SH-SY5Y (cell line): Measurements from ENCODE around the gene NLRC4.

ENCODE experiments used
- GATA2 ChIP-seq: IDR thresholded peaks from 2 replicates; pipeline ENCODE4 v1.6.1; 2011; ENCODE audit warnings: mild to moderate bottlenecking, low read depth, low read length
- GATA3 ChIP-seq: IDR thresholded peaks from 2 replicates; pipeline ENCODE4 v1.6.1; 2011; ENCODE audit warnings: low read depth, mild to moderate bottlenecking, low read length, moderate library complexity

NLRC4 gene

DNA sequence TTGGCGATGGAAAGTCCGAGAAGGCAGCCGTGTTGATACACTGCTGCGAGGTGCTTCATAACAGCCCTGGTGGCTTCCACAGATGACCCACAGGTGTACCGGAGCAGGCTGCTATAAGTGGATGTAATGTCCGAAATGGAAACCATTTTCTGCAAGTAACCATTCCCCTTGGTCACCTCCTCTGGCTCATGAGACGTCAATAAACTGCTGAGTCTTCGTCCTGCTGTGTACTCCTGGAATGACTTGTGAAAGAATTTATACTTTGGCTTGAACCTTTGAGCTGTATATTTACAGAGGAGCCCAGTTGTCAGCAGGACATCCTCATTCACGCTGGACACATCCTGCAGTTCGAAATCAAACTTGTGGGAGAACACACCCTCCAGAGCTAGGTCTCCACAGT is 14.4 kb downstream of the NLRC4 start:
- TF ChIP-seq GATA2 (no peak), GATA3 (no peak)

DNA sequence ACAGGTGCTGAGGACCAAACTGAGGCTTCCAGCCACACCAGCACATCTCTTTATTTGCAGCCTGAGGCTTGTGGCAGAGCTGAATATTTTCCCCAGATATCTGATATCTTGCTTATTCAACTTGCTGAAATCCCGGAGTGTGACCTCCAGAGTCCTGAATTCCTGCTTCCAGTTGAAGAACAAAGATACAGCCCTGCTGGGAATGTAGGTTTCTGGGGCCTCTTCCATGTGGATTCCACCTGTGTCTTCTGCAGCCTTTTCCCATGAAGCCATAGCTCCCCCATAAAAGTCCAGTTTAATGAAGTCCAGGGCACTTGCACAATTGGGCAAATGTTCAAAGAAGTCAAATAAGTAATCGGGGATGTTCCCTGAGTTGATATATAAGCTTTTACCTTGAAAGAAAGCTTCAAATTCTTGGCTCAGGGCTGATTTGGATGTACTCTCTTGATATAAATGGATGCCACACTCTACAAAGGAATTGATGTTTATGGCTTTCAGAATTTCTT is 14.9 kb downstream of the NLRC4 start:
- no peak for TF ChIP-seq GATA3
- no peak for TF ChIP-seq GATA2

DNA sequence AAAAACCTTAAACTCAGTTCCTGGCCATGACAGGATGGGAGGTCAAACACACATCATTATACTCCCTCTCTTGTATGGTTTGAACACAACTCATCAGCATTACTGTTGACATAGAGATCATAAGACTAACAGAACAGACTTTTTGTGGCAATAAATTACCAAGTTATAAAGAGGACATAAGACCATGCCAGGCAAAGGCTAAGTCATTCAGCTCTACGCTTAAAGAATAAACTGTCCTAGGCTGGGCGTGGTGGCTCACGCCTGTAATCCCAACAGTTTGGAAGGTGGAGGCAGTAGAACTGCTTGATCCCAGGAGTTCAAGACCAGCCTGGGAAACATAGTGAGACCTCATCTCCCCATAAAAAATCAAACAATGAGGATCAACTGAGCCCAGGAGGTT is 16.4 kb downstream of the NLRC4 start:
- TF ChIP-seq GATA3 (no peak), GATA2 (no peak)

DNA sequence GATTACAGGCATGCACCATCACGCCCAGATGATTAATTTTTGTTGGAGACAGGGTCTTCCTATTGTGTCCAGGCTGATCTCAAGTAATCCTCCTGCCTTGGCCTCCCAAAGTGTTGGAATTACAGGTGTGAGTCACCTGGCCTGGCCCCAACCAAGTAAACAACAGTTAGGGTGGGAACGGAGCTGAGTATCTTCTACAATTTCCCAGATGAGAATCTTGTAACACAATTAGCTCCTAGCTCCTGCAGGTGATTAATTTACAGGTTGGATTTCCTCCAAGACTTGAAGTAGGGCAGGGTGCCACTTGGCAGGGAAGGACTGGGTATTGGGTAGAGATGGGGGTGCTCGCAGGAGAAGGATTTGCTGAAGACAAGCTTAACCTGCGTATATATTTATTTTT is 17.8 kb downstream of the NLRC4 start:
- TF ChIP-seq GATA2 (no peak), GATA3 (no peak)

DNA sequence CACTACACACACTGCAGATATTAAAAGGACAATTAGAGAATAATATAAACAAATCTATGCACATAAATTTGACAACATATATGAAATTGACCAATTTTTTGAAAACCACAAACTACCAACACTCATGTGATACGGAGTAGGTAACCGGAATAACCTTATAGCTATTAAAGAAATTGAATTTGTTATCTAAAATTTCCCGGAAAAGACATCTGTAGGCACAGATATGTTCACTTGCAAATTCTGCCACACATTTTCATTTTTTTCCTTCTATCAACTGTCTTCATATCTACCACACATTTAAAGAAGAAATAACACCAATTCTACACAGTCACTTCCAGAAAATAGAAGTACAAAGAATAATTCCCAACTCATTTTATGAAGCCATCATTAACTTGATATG is 22.4 kb downstream of the NLRC4 start:
- TF ChIP-seq GATA2 = no peak
- no peak for TF ChIP-seq GATA3

DNA sequence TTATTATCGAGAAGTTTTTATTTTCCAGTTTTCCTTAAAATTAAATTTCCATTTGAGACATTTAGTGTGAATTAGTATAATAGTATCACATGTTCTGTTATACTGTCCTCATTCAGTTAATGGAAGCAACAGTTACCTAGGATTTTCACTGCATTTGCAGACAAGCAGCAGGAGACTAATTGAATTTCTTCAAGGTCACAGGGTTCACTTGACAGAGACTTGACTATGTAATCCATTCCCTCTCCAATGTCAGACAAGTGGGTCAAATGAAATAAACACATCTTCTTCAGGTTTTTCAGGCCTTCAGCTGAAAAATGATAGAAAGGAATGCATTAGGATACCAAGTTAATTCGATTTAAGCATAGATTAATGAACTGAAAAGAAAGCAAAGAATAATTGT is 26.7 kb downstream of the NLRC4 start:
- TF ChIP-seq GATA2 (no peak), GATA3 (no peak)

DNA sequence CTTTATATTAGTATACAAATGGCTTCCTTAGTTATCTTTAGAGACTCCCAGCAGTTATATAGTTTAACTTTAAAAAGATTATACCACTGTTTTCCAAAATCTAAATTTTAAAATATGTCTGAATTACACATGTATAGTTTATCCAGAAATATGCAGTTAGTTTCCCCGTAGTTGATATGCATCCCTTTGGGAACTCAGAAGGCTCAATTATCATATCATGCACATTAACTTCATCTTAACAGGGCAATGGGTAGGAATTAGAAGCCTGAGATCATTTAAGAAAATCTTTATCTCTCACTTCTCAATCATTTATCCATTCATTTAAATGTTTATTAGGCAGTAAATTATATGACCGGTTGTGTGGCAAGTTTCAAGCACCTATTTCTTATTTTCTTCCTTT is 27.2 kb downstream of the NLRC4 start:
- TF ChIP-seq GATA2 (no peak), GATA3 (no peak)

DNA sequence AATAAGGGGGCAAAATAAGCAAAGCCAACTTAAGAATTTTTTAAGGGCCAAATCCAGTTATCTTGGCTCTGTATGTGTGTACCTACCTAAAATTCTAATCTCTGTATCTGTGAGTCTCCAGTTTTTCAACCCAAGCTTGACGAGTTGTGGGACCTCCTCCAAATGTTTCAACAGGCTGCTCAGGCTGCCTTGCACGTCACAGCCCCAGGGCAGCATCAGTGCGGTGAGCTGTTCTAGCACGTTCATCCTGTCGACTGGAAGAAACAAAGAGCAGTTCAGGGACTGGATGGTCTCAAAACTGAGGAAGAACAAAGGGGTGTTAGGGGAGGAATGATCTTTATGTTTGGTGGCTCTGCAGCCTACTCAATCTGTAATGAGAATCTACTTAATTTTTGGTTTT is 29.4 kb downstream of the NLRC4 start:
- TF ChIP-seq GATA2 (no peak), GATA3 (no peak)

DNA sequence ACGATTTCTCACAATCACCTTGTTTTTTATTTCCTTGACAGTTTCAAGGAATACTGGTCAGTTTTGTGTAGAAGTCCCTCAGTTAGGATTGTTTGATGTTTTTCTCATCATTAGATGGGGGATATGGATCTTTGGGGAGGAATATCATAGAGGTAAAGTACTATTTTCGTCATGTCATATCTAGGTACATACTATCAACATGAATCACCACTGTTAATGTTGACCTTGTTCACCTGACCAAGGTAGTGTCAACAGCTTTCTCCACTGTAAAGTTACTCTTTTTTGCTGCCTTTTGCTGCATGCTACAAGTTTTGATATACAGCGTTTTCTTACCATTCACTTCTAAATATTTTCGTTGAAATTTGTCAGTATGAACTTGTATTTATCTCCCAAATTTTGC is 32.7 kb downstream of the NLRC4 start:
- TF ChIP-seq GATA2 (no peak), GATA3 (no peak)

DNA sequence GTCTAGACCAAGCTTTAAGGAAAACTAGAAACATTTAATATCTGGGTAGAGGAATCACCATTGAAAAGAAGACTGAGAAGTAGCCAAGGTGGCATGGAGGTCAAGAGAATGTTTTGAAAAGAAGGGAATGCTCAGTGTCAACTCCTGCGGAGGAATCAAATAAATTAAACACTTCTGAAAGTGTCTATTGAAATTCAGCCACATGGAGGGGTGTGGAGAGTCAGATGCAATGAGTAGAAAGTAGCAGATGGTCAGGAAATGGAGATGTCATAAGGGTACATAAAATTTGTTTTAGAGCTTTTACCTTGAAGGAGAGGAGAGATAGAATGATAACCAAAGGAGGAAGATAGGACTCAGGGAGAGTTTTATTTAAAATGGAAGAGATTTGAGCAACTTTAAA is 35.1 kb downstream of the NLRC4 start:
- TF ChIP-seq GATA2 (no peak), GATA3 (no peak)

DNA sequence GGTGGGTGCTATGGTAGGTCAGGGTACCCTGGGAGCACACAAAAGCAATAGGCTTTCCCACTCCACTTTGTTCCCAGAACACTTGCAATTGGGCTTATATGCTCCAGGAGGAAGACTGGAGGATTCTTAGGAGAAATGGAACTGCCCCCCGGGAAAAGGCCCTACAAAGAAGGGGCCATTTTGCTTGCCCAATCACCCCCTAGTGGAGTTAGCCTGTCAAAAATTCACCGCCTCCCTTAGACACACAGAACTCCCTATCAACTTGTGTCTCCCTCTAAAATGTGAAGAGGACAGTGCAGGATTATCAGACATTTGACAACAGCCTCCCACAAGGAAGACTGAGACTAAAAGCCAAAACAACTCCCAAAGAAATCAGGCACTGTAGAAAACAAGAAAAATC is 36.5 kb downstream of the NLRC4 start:
- TF ChIP-seq GATA3 (no peak), GATA2 (no peak)

DNA sequence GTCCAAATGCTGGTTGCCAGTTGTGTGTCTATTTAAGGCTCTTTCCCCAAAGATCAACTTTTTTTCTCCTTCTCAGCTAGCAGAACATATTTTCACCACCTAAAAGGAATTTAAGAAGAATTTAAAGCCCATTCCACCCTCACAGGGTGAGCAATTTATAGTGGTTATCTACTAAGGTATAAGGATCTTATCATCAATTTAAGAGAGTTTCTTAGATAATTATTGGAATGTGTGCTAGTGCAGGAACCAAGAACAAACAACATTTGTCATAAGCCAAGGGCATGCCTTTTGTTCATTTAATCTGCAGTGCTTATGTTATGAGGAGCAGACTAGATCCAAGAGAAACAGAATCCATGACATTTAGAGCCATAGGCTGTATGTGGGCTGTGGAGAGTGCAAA is 37.2 kb downstream of the NLRC4 start:
- TF ChIP-seq GATA2 (no peak), GATA3 (no peak)

DNA sequence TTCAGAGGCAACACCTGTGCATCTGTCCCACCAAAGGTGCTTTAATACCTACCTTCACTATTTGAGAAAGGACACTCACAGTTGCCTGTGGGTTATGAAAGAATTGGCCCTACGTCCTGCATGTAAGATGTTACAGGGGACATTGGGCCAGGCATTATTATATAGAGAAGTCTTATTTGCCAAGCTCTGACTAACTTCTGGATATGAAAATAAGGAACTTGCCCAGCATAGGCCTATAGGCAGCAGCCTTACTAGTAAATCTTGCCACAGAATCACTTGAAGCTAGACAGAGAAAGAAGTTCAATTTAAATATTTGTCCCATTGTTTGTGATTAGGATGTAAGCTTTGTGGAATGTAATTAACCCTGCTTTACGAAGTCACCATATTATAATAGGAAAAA is 41.7 kb downstream of the NLRC4 start:
- TF ChIP-seq GATA2 (no peak), GATA3 (no peak)

DNA sequence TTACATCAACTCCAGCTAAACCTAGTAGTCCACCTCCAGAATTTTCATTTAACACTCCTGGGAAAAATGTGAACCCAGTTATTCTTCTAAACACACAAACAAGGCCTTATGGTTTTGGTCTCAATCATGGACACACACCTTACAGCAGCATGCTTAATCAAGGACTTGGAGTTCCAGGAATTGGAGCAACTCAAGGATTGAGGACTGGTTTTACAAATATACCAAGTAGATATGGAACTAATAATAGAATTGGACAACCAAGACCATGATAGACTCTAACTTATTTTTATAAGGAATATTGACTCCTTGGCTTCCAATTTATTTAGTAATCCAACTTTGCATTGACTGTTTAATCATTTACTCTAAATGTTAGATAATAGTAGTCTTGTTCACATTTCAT is 44.2 kb downstream of the NLRC4 start:
- no peak for TF ChIP-seq GATA3
- TF ChIP-seq GATA2 = no peak

DNA sequence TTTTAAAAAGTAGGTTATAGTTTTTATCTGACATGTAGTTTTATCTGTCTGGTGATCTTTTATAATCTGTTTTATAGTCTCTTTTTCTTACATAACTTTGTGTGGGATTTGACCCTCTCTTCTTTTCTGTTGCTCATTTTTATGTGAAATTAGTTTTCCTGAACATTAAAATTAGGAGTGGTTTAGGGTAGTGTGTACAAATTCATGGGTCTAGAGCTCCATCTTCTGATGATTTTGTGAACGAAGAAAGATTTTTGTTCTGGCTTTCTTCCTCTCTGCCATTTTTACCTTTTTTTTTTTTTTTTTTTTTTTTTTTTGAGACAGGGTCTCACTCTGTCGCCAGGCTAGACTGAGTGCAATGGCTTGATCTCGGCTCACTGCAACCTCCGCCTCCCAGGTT is 52.4 kb downstream of the NLRC4 start:
- TF ChIP-seq GATA2 = no peak
- no peak for TF ChIP-seq GATA3

DNA sequence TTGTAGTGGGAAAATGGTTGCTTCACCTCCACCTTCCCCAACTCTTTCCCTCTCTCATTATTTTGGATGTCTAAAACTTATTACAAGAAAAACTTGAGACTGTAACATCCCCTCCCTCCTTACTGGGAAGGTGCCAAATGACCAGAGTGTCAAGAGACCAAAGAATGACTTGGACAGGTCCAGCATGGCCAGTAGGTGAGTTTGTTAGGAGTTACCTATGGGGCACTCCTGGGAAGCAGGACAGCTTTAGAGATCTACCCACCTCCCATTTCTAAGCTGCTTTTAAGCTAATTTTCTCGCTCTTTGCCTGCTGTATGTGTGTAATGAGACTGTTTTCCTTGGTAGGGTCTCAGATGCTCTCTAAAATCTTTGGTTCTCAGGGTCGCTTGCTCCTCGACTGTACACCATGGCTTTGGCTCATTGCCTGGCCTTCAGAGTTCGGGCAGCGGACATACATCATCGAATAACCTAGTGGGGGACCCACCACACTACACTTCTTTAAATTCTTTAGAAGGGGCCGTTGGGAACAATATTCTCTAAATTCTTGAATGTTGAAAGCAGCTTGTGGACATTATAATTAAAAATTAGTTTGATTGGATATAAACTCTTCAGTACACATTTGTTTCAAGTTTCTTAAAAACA is 53.8 kb downstream of the NLRC4 start:
- no peak for TF ChIP-seq GATA3
- TF ChIP-seq GATA2 = no peak

DNA sequence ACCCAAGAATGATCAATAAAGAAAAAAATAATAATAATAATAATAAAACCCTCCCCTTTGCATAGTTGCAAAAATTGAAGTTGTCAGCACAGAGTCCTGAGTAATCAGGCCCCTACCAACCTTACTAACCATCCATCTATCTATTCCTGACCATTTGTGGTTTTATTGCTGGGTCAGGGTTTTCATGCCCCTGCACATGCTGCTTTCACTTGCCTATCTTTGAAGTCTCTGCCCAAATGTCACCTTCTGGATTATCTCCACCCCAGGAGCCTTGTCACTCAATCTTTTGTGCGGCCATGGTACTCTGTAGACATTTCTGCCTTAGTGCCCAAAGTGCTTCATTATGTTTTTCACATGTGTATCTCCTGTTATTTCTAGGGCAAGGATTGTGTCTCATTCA is 63.9 kb downstream of the NLRC4 start:
- TF ChIP-seq GATA3 = no peak
- TF ChIP-seq GATA2 = no peak
